ENCODE measurements around the gene KPNA1.
"Not testable (repeated sequence)": the region's sequence is repeated elsewhere in the genome, so short reads cannot be mapped to it uniquely, and the experiment has no call there.

DNA sequence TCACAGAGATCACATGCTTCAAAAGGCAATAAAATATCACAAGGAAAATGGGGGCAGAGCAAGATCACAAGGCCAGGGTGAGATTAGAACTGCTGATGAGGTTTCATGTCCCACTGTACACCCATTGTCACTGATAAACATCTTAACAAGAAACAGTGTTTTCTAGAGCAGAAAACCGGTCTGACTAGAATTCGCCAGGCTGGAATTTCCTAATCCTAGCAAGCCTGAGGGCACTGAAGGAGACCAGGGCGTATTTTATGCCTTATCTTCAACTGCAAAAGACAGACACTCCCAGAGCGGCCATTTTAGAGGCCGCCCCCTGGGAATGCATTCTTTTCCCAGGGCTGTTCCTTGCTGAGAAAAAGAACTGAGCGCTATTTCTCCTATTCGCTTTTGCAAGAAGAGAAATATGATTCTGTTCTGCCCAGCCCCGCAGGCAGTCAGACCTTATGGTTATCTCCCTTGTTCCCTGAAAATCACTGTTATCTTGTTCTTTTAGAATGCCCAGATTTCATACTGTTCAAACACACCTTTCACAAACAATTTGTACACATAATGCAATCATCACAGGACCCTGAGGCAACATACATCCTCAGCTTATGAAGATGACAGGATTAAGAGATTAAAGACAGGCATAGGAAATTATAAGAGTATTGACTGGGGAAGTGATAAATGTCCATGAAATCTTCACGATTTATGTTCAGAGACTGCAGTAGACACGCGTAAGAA lies 70.8 kb downstream of the KPNA1 start:
- TF ChIP-seq, protein P1, sequence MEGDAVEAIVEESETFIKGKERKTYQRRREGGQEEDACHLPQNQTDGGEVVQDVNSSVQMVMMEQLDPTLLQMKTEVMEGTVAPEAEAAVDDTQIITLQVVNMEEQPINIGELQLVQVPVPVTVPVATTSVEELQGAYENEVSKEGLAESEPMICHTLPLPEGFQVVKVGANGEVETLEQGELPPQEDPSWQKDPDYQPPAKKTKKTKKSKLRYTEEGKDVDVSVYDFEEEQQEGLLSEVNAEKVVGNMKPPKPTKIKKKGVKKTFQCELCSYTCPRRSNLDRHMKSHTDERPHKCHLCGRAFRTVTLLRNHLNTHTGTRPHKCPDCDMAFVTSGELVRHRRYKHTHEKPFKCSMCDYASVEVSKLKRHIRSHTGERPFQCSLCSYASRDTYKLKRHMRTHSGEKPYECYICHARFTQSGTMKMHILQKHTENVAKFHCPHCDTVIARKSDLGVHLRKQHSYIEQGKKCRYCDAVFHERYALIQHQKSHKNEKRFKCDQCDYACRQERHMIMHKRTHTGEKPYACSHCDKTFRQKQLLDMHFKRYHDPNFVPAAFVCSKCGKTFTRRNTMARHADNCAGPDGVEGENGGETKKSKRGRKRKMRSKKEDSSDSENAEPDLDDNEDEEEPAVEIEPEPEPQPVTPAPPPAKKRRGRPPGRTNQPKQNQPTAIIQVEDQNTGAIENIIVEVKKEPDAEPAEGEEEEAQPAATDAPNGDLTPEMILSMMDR (IDR thresholded peaks at IDR 0.05), result not testable (repeated sequence)
- TF ChIP-seq EP300, POLR2A, POLR2AphosphoS5 (IDR thresholded peaks at IDR 0.05): not testable (repeated sequence)
